HG03520 (cell line): Measurements from ENCODE around the gene COPS6.
A peak's percentile ranks its signal among the peaks of the same experiment; 100 is the strongest.

Experiments used
- ATAC-seq: cut with Tn5 transposase; IDR thresholded peaks from one replicate; pipeline ENCODE4 v1.9.1; 2021; ENCODE audit warnings: mild to moderate bottlenecking, moderate library complexity; ENCODE audit not compliant: unreplicated experiment

COPS6 gene

DNA sequence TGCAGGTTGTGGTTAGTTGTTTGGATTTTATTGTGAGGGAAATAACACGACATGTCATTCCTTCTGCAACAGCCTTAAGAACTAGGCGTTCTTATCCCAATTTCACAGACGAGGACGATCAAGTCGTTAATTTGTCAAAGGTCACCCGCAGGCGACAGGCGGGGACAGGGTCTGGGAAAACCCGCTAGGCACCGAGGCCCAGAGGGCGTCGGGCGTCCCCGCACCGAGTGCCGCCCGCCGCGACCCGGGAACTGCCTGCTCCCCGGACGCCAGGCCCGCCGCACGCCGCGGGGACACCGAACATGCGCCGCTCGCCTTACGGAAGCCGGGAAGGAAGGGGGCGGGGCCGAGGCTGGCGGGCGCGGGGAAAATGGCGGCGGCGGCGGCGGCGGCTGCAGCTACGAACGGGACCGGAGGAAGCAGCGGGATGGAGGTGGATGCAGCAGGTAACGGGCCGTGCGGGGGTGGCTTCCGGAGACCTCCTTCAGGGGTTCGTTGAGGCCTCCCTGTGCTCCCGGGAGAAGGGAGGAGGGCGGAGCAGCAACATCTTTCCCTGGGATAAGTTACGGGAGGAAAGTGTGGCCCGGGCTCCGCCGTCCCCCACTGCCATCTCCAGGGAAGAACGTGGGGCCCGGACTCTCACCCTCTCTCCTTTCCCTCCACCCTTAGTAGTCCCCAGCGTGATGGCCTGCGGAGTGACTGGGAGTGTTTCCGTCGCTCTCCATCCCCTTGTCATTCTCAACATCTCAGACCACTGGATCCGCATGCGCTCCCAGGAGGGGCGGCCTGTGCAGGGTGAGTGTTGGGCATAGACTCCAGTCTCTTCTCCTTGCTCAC is at the start of gene COPS6:
Gene COPS6, plus strand, starts transcription at position 349 of the 837 bp plus-strand sequence. Its CDS starts 22 bp downstream, at position 371.
- ATAC-seq: no peak

DNA sequence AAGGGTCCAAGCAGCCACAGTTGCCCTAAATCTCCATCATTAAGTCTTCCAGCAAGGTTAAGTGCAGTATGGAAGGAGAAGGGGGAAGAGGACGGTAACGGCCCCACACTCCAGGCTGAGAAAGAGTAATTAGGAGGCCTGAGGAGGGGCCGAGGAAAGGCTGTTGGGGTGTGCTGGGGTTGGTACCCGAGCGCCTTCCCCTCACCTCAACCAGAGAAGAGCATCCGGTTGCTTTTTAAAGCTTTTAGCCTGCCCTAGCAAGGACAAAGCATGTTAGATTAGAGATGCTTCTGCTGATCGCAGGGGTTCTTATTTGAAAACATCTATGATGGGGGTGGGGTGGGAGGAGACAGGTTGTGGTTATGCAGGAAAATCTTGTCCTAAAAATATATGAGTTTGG is 48.2 kb upstream of the COPS6 start:
- ATAC-seq: no peak

GRCh38 chr7:100044718-100045117 is 44.1 kb upstream of the COPS6 start:
- ATAC-seq: no peak

GRCh38 chr7:100048680-100049079 is 40.1 kb upstream of the COPS6 start:
- no peak for ATAC-seq

GRCh38 chr7:100049441-100050291 is 39.1 kb upstream of the COPS6 start, which contains the start of gene ZSCAN21:
Gene ZSCAN21, plus strand, starts transcription at chr7:100049774. Its CDS starts 7,233 bp downstream, at chr7:100057007.
- ATAC-seq: peak; percentile 77

DNA sequence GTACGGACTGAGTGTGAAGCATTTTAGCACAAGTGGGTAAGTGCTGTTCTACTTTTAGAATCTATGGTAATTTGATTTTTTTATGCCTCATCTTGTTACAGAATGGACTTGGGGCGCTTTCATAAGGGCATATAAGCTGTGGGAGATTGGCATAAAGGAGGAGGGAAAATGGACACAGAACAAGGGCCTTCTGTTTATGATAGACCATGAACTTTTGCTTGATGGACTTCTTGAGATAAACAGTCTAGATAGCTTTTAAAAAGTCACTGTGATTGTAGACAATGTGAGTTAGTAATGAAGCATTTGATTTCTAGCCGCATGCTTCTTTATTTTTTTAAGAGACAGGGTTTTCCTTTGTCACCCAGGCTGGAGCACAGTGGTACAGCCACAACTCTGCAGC is 37.2 kb upstream of the COPS6 start:
- no peak for ATAC-seq

DNA sequence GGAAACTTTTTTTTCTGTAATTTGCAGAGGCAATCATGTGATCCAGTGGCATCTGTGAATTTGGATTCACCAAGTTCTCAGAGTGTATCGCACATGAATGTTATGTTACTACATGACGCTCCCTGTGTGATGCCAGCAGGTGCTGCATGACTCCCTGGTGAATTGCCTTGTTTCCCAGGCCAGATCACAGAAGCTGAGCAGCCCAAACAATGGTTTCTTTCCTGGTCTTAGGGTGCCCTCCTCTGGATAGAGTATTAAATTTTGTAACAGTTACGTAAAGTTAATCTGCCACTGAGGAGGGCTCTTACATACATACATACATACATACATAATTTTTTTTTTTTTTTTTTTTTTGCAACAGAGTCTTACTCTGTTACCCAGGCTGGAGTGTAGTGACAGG is 35.6 kb upstream of the COPS6 start:
- ATAC-seq: no peak

DNA sequence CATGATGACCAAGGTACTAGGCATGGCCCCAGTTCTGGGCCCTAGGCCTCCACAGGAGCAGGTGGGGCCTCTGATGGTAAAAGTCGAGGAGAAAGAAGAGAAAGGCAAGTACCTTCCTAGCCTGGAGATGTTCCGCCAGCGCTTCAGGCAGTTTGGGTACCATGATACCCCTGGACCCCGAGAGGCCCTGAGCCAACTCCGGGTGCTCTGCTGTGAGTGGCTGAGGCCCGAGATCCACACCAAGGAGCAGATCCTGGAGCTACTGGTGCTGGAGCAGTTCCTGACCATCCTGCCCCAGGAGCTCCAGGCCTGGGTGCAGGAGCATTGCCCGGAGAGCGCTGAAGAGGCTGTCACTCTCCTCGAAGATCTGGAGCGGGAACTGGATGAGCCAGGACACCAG is 31.8 kb upstream of the COPS6 start:
- no peak for ATAC-seq

DNA sequence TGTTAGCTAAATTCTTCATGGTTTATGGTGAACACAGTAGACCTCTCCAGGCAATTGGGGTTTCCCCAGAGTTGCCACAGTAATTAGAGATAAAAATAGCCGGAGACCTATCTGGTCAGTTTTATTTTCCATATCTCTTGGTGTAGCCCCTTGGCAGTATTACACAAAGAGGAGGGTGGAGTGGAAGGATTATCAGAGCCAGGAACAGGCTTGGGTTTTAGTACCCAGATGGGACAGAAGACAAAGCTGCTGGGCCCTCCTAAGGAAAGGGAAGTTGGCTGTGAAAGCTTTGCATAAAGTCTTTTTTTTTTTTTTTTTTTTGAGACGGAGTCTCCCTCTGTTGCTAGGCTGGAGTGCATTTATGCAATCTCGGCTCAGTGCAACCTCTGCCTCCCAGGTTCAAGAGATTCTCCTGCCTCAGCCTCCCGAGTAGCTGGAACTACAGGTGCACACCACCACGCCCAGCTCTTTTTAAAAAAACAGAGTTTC is 29.5 kb upstream of the COPS6 start:
- no peak for ATAC-seq

DNA sequence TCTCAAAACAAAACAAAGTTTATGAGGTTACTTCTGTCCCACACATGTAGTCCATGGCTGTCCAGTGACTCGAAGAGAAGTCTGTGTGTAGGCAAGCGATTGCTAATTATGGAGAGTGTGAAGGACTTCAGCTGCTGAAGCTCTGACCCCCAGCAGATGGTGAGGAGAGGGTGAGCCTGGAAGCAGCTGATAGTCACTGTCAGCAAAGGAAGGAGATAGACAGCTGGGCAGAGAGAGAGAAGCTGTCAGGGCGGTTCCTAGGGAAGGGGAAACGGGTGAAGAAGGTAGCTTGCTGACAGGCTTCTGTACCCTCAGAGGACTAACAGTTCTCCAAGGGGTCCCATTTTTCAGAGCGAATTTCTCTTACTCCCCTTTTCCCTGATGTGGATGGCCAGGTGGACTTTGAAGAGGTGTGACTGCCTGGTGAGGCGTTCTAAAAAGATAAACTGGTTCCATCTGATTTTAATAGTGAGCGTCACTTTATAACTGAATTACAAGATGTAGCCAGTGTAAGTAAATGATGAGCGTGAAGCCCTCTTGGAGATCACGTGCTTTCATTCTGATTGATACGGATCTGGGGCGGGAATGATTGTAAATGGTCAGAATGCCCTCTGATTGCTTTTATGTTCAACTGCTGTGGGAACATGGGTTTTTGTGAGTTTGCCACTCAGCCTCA is 27.1 kb upstream of the COPS6 start:
- no peak for ATAC-seq

DNA sequence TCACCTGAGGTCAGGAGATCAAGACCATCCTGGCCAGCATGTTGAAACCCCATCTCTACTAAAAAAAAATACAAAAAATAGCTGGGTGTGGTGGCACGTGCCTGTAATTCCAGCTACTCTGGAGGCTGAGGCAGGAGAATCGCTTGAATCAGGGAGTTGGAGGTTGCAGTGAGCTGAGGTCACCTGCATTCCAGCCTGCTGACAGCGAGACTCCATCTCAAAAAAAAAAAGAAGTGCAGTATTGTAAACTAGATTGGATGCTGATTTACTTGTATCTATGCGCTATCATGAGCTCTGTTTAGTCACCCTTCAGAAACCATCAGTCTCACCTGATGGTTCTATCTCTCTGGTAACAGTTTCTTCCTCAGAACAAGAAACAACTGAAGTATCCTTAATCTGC is 25.4 kb upstream of the COPS6 start:
- no peak for ATAC-seq

GRCh38 chr7:100064162-100064561 is 24.6 kb upstream of the COPS6 start:
- no peak for ATAC-seq

- ATAC-seq: no peak
Measured at GRCh38 chr7:100065452-100066186, 23.1 kb upstream of the COPS6 start.

DNA sequence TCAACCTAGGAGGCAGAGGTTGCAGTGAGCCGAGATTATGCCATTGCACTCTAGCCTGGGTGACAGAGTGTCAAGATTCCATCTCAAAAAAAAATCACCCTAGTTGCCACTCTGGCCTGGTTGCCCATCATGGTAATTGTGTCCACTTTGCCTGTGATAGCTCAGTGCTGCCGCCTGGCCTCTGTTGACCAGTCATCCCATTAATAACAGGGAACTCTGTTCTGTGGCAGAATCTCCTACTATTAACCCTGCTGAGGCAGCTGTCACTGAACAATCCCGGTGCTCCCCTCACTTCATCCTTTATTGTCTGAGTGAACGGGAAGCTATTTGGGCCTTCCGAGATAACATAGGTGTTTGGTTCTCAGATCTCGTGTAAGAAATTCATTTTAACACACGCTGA is 21.8 kb upstream of the COPS6 start:
- no peak for ATAC-seq

DNA sequence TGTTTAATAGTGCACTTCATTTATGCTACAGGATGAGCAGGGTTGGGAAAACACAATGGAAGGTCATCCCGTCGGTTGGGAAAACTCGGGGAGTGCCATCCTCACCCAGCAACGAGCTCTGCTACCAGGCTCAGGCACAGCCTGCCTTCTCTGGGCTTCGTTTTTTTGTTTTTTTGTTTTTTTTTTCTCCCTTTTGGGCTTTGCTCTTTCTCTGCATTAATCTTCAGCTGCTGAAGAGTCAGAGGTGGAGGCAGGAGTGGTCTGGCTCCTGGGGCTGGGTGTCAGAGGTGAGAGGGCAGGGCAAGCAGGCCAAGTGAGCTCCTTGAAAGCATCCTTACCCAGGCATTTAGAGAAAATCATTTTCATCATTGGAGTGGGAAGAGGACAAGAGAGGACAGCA is 18.8 kb upstream of the COPS6 start:
- ATAC-seq: no peak

DNA sequence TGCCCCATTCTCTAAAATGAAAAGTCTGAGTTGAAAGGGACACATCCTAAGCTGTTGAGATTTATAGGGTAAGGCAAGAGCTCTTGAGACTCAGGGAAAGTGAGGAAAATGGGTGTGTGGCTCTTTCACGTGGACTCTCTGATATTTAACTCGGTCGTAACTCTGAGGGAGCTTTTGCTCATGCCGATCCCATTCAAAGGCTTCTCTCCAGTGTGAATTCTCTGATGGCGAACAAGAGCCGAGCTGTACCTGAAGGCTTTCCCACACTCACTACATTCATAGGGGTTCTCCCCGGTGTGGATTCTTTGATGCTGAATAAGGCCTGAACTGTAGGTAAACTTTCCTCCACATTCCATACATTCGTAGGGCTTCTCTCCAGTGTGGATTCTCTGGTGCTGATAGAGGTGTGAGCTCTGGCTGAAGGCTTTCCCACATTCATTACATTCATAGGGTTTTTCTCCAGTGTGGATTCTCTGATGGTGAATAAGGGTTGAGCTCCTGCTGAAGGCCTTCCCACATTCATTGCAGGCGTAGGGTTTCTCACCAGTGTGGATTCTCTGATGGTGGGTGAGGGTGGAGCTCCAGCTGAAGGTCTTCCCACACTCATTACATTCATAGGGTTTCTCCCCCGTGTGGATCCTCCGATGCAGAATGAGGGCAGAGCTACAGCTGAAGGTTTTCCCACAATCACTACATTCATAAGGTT is 17.6 kb upstream of the COPS6 start:
- no peak for ATAC-seq

- ATAC-seq: no peak
Measured at GRCh38 chr7:100072462-100072861, 16.3 kb upstream of the COPS6 start.

DNA sequence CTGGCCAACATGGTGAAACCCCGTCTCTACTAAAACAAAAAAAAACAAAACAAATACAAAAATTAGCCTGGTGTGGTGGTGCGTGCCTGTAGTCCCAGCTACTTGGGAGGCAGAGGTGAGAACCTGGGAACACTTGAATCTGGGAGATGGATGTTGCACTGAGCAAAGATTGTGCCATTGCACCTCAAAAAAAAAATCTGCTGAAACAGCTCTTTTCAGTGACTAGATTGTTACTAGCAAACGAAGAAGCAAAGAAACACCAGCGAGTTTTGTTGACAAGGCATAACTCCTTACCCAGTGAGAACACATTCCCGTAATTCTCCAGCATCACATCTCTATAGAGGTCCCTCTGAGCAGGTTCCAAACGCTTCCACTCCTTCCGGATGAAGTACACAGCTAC is 13.9 kb upstream of the COPS6 start:
- no peak for ATAC-seq

DNA sequence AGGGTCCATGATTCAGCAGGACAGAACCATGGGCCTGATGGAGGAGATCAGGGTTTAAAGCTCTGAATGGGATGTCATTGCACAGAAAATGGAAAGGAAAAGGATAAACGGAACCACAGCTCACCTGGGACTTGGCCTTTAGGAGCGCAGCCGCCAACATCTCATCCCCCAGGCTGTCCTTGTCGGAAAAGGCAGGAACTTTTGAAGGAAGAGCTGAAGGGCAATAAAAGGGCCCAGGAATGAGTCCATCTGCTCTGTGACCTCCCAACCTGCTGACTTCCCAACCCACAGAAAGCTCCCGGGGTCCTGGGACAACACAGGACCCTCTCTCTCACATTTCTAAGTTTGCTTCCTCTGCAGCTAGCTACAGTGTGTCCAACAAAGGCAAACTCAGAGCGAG is 13.4 kb upstream of the COPS6 start:
- no peak for ATAC-seq

GRCh38 chr7:100077205-100077604 is 11.6 kb upstream of the COPS6 start:
- no peak for ATAC-seq
